ENCODE results near the gene REPS2. TPM values are rescaled to one million over a fixed set of nuclear protein-coding genes. Genes with fewer than 3 reads are reported as not detected.

Gene REPS2
- total and polyA plus RNA-seq, 7 experiments from 2014 or later: 0.21 to 6.2 (median 1.9) TPM; not detected in 2

- H3K36me3 Mint-ChIP-seq: no peaks in the 10 kb centered on the region
- no peak overlapping the region for H3K4me3 ChIP-seq (ENCODE audit: low read length)
- ChIA-PET CTCF (no interaction called here), POLR2A (no interaction called here)
- no peak overlapping the region for H3K27ac ChIP-seq (ENCODE audit: low read depth, low read length)
- H3K4me3 Mint-ChIP-seq: no peak overlapping the region
- no peaks in the 10 kb centered on the region for H3K27me3 ChIP-seq (ENCODE audit: control insufficient read depth in 2 of 2, insufficient read depth in 2 of 2, low read length in 2 of 2)
- H3K4me1 ChIP-seq (ENCODE audit: control insufficient read depth in 2 of 2, insufficient read depth in 2 of 2, low read length in 2 of 2): no peaks in the 10 kb centered on the region
- ATAC-seq (no peak), DNase-seq (no peak)
- H3K27ac Mint-ChIP-seq: no peak overlapping the region
- intact Hi-C loops (cut with micrococcal nuclease): no loop called here
- no peaks in the 10 kb centered on the region for H3K27me3 Mint-ChIP-seq
- H3K9me3 Mint-ChIP-seq: no peaks in the 10 kb centered on the region
- no peaks in the 10 kb centered on the region for H3K9me3 ChIP-seq (ENCODE audit: control insufficient read depth in 2 of 3, low read length in 3 of 3)
- H3K36me3 ChIP-seq (ENCODE audit: control insufficient read depth in 2 of 3, insufficient read depth in 3 of 3, low read length in 3 of 3): no peaks in the 10 kb centered on the region
- H3K4me1 Mint-ChIP-seq: no peaks in the 10 kb centered on the region
Observed at GRCh38 chrX:17062065-17062464, 115.6 kb downstream of the REPS2 start.

GRCh38 chrX:17065100-17065499, 118.6 kb downstream of the REPS2 start:
- H3K4me3 ChIP-seq (ENCODE audit: low read length): no peak overlapping the region
- Mint-ChIP-seq H3K36me3 (no peaks in the 10 kb centered on the region), H3K4me1 (no peaks in the 10 kb centered on the region), H3K4me3 (no peak overlapping the region), H3K9me3 (no peaks in the 10 kb centered on the region), H3K27ac (no peak overlapping the region), H3K27me3 (no peaks in the 10 kb centered on the region)
- no peak overlapping the region for H3K27ac ChIP-seq (ENCODE audit: low read depth, low read length)
- no peaks in the 10 kb centered on the region for H3K4me1 ChIP-seq (ENCODE audit: control insufficient read depth in 2 of 2, insufficient read depth in 2 of 2, low read length in 2 of 2)
- intact Hi-C loops (cut with micrococcal nuclease): no loop called here
- no peak for DNase-seq
- no peak for ATAC-seq
- ChIA-PET CTCF (no interaction called here), POLR2A (no interaction called here)
- no peaks in the 10 kb centered on the region for H3K36me3 ChIP-seq (ENCODE audit: control insufficient read depth in 2 of 3, insufficient read depth in 3 of 3, low read length in 3 of 3)
- no peaks in the 10 kb centered on the region for H3K9me3 ChIP-seq (ENCODE audit: control insufficient read depth in 2 of 3, low read length in 3 of 3)
- H3K27me3 ChIP-seq (ENCODE audit: control insufficient read depth in 2 of 2, insufficient read depth in 2 of 2, low read length in 2 of 2): no peaks in the 10 kb centered on the region

GRCh38 chrX:17067534-17067933, 121.1 kb downstream of the REPS2 start:
- Histone ChIP-seq H3K9me3 (ENCODE audit: control insufficient read depth in 2 of 3, low read length in 3 of 3) (no peaks in the 10 kb centered on the region), H3K4me1 (ENCODE audit: control insufficient read depth in 2 of 2, insufficient read depth in 2 of 2, low read length in 2 of 2) (no peaks in the 10 kb centered on the region), H3K27me3 (ENCODE audit: control insufficient read depth in 2 of 2, insufficient read depth in 2 of 2, low read length in 2 of 2) (no peaks in the 10 kb centered on the region), H3K4me3 (ENCODE audit: low read length) (no peak overlapping the region), H3K27ac (ENCODE audit: low read depth, low read length) (no peak overlapping the region), H3K36me3 (ENCODE audit: control insufficient read depth in 2 of 3, insufficient read depth in 3 of 3, low read length in 3 of 3) (no peaks in the 10 kb centered on the region)
- H3K27me3 Mint-ChIP-seq: no peaks in the 10 kb centered on the region
- no peaks in the 10 kb centered on the region for H3K36me3 Mint-ChIP-seq
- POLR2A ChIA-PET: no interaction called here
- no peak overlapping the region for H3K27ac Mint-ChIP-seq
- H3K4me1 Mint-ChIP-seq: no peaks in the 10 kb centered on the region
- ATAC-seq (no peak), DNase-seq (no peak)
- no peak overlapping the region for H3K4me3 Mint-ChIP-seq
- no peaks in the 10 kb centered on the region for H3K9me3 Mint-ChIP-seq
- intact Hi-C loops (cut with micrococcal nuclease): no loop called here
- CTCF ChIA-PET: no interaction called here

GRCh38 chrX:17072301-17072700, 125.8 kb downstream of the REPS2 start:
- Mint-ChIP-seq H3K36me3 (no peaks in the 10 kb centered on the region), H3K27me3 (peaks cover 0 to 3% (median 0%) of the 10 kb centered on the region in 5 donors), H3K4me3 (no peak overlapping the region), H3K4me1 (peaks cover 0 to 5% (median 0%) of the 10 kb centered on the region in 7 donors), H3K9me3 (peaks cover 0 to 2% (median 0%) of the 10 kb centered on the region in 11 donors), H3K27ac (no peak overlapping the region)
- Histone ChIP-seq H3K36me3 (ENCODE audit: control insufficient read depth in 2 of 3, insufficient read depth in 3 of 3, low read length in 3 of 3) (no peaks in the 10 kb centered on the region), H3K27ac (ENCODE audit: low read depth, low read length) (no peak overlapping the region), H3K4me1 (ENCODE audit: control insufficient read depth in 2 of 2, insufficient read depth in 2 of 2, low read length in 2 of 2) (no peaks in the 10 kb centered on the region), H3K9me3 (ENCODE audit: control insufficient read depth in 2 of 3, low read length in 3 of 3) (no peaks in the 10 kb centered on the region), H3K27me3 (ENCODE audit: control insufficient read depth in 2 of 2, insufficient read depth in 2 of 2, low read length in 2 of 2) (no peaks in the 10 kb centered on the region), H3K4me3 (ENCODE audit: low read length) (no peak overlapping the region)
- no peak for DNase-seq
- ChIA-PET POLR2A (no interaction called here), CTCF (no interaction called here)
- no peak for ATAC-seq
- intact Hi-C loops (cut with micrococcal nuclease): no loop called here

GRCh38 chrX:17072721-17073230, 126.3 kb downstream of the REPS2 start:
- H3K36me3 Mint-ChIP-seq: no peaks in the 10 kb centered on the region

GRCh38 chrX:17075004-17075403, 128.5 kb downstream of the REPS2 start:
- peaks cover 0 to 3% (median 0%) of the 10 kb centered on the region in 5 donors for H3K27me3 Mint-ChIP-seq
- POLR2A ChIA-PET: no interaction called here
- Histone ChIP-seq H3K4me1 (ENCODE audit: control insufficient read depth in 2 of 2, insufficient read depth in 2 of 2, low read length in 2 of 2) (no peaks in the 10 kb centered on the region), H3K27me3 (ENCODE audit: control insufficient read depth in 2 of 2, insufficient read depth in 2 of 2, low read length in 2 of 2) (no peaks in the 10 kb centered on the region), H3K36me3 (ENCODE audit: control insufficient read depth in 2 of 3, insufficient read depth in 3 of 3, low read length in 3 of 3) (no peaks in the 10 kb centered on the region), H3K9me3 (ENCODE audit: control insufficient read depth in 2 of 3, low read length in 3 of 3) (no peaks in the 10 kb centered on the region), H3K27ac (ENCODE audit: low read depth, low read length) (no peak overlapping the region), H3K4me3 (ENCODE audit: low read length) (no peak overlapping the region)
- no peaks in the 10 kb centered on the region for H3K36me3 Mint-ChIP-seq
- intact Hi-C loops (cut with micrococcal nuclease): no loop called here
- H3K9me3 Mint-ChIP-seq: peaks cover 0 to 2% (median 0%) of the 10 kb centered on the region in 11 donors
- H3K27ac Mint-ChIP-seq: no peak overlapping the region
- DNase-seq: no peak
- no peak overlapping the region for H3K4me3 Mint-ChIP-seq
- CTCF ChIA-PET: no interaction called here
- peaks cover 0 to 5% (median 0%) of the 10 kb centered on the region in 7 donors for H3K4me1 Mint-ChIP-seq
- ATAC-seq: no peak

More at GRCh38 chrX:17072721-17073230, 126.3 kb downstream of the REPS2 start:
- Histone ChIP-seq H3K4me1 (ENCODE audit: control insufficient read depth in 2 of 2, insufficient read depth in 2 of 2, low read length in 2 of 2) (no peaks in the 10 kb centered on the region), H3K9me3 (ENCODE audit: control insufficient read depth in 2 of 3, low read length in 3 of 3) (no peaks in the 10 kb centered on the region), H3K27ac (ENCODE audit: low read depth, low read length) (no peak overlapping the region), H3K36me3 (ENCODE audit: control insufficient read depth in 2 of 3, insufficient read depth in 3 of 3, low read length in 3 of 3) (no peaks in the 10 kb centered on the region), H3K4me3 (ENCODE audit: low read length) (no peak overlapping the region), H3K27me3 (ENCODE audit: control insufficient read depth in 2 of 2, insufficient read depth in 2 of 2, low read length in 2 of 2) (no peaks in the 10 kb centered on the region)
- Mint-ChIP-seq H3K4me3 (no peak overlapping the region), H3K27me3 (peaks cover 0 to 3% (median 0%) of the 10 kb centered on the region in 5 donors), H3K4me1 (peaks cover 0 to 5% (median 0%) of the 10 kb centered on the region in 7 donors), H3K27ac (no peak overlapping the region), H3K9me3 (peaks cover 0 to 2% (median 0%) of the 10 kb centered on the region in 11 donors)
- ChIA-PET POLR2A (no interaction called here), CTCF (no interaction called here)
- DNase-seq (no peak), ATAC-seq (no peak)
- intact Hi-C loops (cut with micrococcal nuclease): no loop called here

GRCh38 chrX:17077361-17077760, 130.9 kb downstream of the REPS2 start:
- Mint-ChIP-seq H3K4me3 (no peak overlapping the region), H3K27ac (no peak overlapping the region), H3K27me3 (peaks cover 0 to 3% (median 0%) of the 10 kb centered on the region in 5 donors), H3K9me3 (peaks cover 0 to 2% (median 0%) of the 10 kb centered on the region in 11 donors), H3K36me3 (no peaks in the 10 kb centered on the region), H3K4me1 (peaks cover 0 to 5% (median 0%) of the 10 kb centered on the region in 7 donors)
- POLR2A ChIA-PET: no interaction called here
- H3K9me3 ChIP-seq (ENCODE audit: control insufficient read depth in 2 of 3, low read length in 3 of 3): no peaks in the 10 kb centered on the region
- H3K4me1 ChIP-seq (ENCODE audit: control insufficient read depth in 2 of 2, insufficient read depth in 2 of 2, low read length in 2 of 2): no peaks in the 10 kb centered on the region
- no peaks in the 10 kb centered on the region for H3K27me3 ChIP-seq (ENCODE audit: control insufficient read depth in 2 of 2, insufficient read depth in 2 of 2, low read length in 2 of 2)
- no peak overlapping the region for H3K4me3 ChIP-seq (ENCODE audit: low read length)
- DNase-seq: no peak
- ATAC-seq: no peak
- intact Hi-C loops (cut with micrococcal nuclease): no loop called here
- CTCF ChIA-PET: no interaction called here
- no peak overlapping the region for H3K27ac ChIP-seq (ENCODE audit: low read depth, low read length)
- no peaks in the 10 kb centered on the region for H3K36me3 ChIP-seq (ENCODE audit: control insufficient read depth in 2 of 3, insufficient read depth in 3 of 3, low read length in 3 of 3)
